A549 treated with AZD9567 at 1 μM for 4 hours (cell line): ENCODE data around the gene CDC42EP4. TPM values are rescaled to one million over a fixed set of nuclear protein-coding genes. Genes with fewer than 3 reads are reported as not detected.

ENCODE experiments used
- total RNA-seq: library from RNA; stranded (reverse); fragments of 200-300 nt; extraction: Qiagen RNA extraction; gene quantifications from 5 replicates; pipeline ENCODE4 v1.2.3, GENCODE V29; 2022; ENCODE audit not compliant: insufficient read depth

Gene CDC42EP4, protein sequence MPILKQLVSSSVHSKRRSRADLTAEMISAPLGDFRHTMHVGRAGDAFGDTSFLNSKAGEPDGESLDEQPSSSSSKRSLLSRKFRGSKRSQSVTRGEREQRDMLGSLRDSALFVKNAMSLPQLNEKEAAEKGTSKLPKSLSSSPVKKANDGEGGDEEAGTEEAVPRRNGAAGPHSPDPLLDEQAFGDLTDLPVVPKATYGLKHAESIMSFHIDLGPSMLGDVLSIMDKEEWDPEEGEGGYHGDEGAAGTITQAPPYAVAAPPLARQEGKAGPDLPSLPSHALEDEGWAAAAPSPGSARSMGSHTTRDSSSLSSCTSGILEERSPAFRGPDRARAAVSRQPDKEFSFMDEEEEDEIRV
- 51.2 to 59.3 TPM (median 57.1 TPM) in 5 replicates for total RNA-seq

DNA sequence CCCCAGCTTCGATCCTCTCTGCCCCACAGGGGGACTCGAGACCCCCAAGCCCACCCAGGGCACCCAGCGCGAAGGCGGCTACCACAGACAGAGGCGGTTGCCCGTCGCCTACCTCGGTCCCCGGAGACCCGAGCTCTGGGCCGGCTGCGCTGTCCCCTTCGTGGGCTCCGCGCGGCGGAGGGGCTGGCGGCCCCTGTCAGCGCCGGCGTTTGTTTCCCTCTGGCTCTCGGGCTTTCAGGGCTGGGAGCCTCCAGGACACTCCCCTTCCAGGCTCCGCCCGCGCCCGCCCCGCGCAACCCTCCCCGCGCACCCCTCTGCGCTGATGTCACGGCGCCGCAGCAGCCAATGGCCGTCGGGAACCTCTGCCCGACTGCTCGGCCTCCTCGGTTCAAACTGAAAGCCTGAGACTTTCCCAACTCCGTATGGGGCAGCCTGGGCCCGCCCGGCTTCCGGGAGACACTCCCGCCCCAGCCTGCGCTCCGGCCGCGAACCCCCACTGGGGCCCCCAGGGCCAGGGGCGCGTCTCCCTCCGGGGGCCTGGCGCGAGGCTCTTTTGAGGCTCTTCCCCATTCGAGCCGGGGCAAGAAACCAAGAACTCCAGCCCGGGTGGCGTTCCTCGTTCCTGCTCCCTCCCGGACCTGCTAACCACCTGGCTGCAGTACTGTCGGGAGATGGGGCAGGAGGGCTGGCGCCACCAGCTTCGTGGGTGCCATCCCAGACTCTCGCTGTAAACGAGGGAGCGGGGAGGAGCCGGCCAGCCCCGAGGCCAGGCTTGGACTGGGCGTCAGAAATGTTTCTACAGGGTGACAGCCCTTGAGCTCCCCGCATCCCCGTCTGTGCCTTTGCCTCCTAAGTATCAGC is at the start of gene CDC42EP4:
Gene CDC42EP4 (minus strand): TSS at position 221 of the 861 bp plus-strand sequence. CDS start 25,501 bp downstream, outside the sequence.

DNA sequence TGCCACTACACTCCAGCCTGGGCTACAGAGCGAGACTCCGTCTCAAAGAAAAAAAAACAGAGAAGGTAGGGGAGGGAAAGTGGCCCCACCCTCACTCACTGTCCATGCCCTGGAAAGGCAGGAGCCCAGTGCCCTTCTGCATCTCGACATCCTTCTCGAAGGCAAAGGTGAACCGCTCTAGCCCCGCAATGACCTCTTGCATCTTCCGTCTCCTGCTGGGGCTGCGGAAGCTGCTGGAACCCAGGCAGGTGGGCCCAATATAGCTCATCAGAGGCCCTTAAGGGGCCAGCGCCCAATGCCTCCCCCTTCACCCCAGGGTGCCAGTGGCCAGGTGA is 50.2 kb downstream of the CDC42EP4 start, which contains the start of gene CPSF4L:
Gene CPSF4L (minus strand): TSS at position 264 of the 335 bp plus-strand sequence. CDS start 62 bp downstream, at position 202.

Other genes with a start within 250 kb of the CDC42EP4 start
- gene SLC39A11, start 219.3 kb downstream of the CDC42EP4 start, total RNA-seq, result 13.1 to 16.5 TPM (median 15.4 TPM) in 5 replicates
- gene SSTR2, start 147.0 kb downstream of the CDC42EP4 start, total RNA-seq, result 0.05 to 0.20 TPM (median 0.08 TPM) in 4 of 5 replicates, not detected in the other
- 23.0 to 27.3 TPM (median 24.1 TPM) in 5 replicates for gene COG1, start 118.9 kb downstream of the CDC42EP4 start, total RNA-seq
- gene CPSF4L, start 50.1 kb downstream of the CDC42EP4 start, total RNA-seq, result not detected in 5 replicates